ENCODE measurements around the gene C5orf63. TPM values are rescaled to one million over a fixed set of nuclear protein-coding genes. Genes with fewer than 3 reads are reported as not detected.

The C5orf63 gene
- total RNA-seq, 1 donor from 2014 or later: 5.1 TPM

DNA sequence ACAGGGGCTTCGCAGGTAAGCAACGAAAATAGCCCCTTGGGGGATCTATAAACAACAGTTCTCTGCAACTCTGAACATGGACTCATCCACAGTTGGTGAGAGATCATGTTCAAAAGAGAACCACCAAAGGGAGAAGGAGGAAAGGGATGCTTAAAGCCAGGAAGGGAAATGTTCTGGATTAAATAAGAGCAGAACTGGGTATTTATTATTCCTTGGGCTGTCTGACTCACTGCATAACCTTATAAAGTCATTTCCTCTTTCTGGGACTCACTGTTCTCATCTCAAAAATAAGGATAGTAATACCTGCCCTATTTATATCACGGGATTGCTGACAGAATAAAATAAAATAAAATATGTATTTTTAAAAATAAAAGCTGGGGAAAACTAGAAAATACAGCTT is 31.7 kb downstream of the C5orf63 start:
- TF ChIP-seq, protein P1, sequence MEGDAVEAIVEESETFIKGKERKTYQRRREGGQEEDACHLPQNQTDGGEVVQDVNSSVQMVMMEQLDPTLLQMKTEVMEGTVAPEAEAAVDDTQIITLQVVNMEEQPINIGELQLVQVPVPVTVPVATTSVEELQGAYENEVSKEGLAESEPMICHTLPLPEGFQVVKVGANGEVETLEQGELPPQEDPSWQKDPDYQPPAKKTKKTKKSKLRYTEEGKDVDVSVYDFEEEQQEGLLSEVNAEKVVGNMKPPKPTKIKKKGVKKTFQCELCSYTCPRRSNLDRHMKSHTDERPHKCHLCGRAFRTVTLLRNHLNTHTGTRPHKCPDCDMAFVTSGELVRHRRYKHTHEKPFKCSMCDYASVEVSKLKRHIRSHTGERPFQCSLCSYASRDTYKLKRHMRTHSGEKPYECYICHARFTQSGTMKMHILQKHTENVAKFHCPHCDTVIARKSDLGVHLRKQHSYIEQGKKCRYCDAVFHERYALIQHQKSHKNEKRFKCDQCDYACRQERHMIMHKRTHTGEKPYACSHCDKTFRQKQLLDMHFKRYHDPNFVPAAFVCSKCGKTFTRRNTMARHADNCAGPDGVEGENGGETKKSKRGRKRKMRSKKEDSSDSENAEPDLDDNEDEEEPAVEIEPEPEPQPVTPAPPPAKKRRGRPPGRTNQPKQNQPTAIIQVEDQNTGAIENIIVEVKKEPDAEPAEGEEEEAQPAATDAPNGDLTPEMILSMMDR (conservative IDR thresholded peaks at IDR 0.05): no peak
- Mint-ChIP-seq H3K27me3 (peaks cover 9% of the 10 kb centered on the region), H3K4me3 (no peak overlapping the region), H3K9me3 (no peaks in the 10 kb centered on the region), H3K36me3 (no peaks in the 10 kb centered on the region), H3K4me1 (ENCODE audit: unreplicated experiment) (peaks cover 8% of the 10 kb centered on the region), H3K27ac (no peak overlapping the region)
- DNase-seq (ENCODE audit: extremely low spot score, unreplicated experiment): no peak

DNA sequence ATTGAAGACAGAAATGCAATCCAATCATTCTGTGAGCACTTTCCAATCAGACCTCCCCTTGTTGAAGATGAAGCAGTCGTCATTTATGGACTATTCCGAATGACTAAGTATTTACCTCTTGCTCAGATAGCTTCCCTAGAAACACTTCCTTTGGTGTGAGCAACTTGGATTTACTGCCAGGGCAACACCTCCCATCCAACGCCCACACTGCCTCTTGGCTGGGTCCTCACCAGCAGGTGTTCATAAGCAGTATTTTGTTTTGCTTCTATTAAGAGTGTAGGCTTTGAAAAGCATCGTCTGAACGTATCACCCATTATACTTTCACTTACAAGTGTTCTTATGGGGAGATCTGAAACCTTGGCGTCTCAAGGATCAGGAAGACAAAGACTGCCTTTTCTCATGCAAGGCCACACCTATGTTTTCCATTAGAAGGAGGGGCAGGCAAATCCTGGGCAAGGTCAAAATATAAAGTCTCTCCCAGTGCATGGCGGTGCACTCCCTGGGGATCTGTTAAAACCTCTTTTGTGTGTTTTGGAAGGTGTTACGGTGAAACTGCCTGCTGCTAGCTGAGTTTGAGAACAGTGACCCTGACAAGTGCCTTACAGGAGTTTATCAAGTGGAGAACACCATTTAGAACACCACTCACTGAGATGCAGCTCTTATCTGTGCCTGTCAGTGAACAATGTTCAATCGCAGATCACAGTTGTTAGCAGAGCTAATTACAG is 32.3 kb downstream of the C5orf63 start:
- Mint-ChIP-seq H3K9me3 (no peaks in the 10 kb centered on the region), H3K36me3 (no peaks in the 10 kb centered on the region), H3K4me1 (ENCODE audit: unreplicated experiment) (peaks cover 8% of the 10 kb centered on the region), H3K27ac (no peak overlapping the region), H3K4me3 (no peak overlapping the region), H3K27me3 (peaks cover 13% of the 10 kb centered on the region)
- TF ChIP-seq, protein P1 (conservative IDR thresholded peaks at IDR 0.05): no peak
- no peak for DNase-seq (ENCODE audit: extremely low spot score, unreplicated experiment)

DNA sequence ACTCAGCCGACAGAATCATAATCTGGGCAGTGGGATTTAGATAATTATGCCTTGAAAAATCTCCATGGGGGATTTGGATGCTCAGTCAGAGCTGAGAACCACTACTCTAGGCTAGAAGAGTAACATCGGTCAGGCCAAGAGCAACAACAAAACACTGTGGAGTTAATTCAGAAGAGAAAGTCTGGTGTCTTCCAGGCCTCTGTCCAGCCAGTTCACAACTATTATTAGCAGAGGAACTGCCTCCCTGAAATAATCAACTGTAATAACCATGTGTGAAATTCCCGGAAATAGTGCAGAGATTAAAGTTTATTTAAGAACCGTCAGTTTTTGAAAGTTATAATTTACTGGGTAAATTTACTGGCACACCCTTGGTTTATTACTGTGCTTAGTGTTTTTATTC is 34.8 kb downstream of the C5orf63 start:
- TF ChIP-seq, protein P1 (conservative IDR thresholded peaks at IDR 0.05): no peak
- H3K4me3 Mint-ChIP-seq: no peak overlapping the region
- H3K36me3 Mint-ChIP-seq: no peaks in the 10 kb centered on the region
- H3K9me3 Mint-ChIP-seq: no peaks in the 10 kb centered on the region
- H3K27ac Mint-ChIP-seq: no peak overlapping the region
- H3K27me3 Mint-ChIP-seq: peaks cover 29% of the 10 kb centered on the region
- DNase-seq (ENCODE audit: extremely low spot score, unreplicated experiment): no peak
- H3K4me1 Mint-ChIP-seq (ENCODE audit: unreplicated experiment): peaks cover 8% of the 10 kb centered on the region

DNA sequence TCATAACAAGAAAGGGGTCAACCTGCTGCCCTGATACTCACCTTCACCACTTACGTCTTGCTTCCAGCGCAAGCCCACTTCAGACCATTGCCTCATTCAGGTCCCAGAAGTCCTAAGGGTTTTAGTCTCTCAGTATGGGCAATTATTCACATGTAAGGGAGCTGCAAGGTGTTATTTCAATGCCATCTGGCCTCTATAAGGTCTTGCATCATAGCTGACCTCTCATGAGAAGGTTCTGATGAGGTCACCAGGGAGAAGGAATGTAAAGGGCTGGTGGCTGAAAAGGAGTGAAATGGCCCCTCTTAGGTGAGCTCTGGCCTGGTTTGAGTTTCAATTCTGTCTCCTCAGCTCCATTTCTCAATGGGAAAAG is 41.5 kb downstream of the C5orf63 start:
- Mint-ChIP-seq H3K4me3 (peak overlapping the region; percentile 92), H3K9me3 (no peaks in the 10 kb centered on the region), H3K4me1 (ENCODE audit: unreplicated experiment) (peaks cover 10% of the 10 kb centered on the region), H3K27ac (peak overlapping the region; percentile 61), H3K27me3 (peaks cover 59% of the 10 kb centered on the region), H3K36me3 (no peaks in the 10 kb centered on the region)
- DNase-seq (ENCODE audit: extremely low spot score, unreplicated experiment): no peak
- TF ChIP-seq, protein P1 (conservative IDR thresholded peaks at IDR 0.05): no peak

DNA sequence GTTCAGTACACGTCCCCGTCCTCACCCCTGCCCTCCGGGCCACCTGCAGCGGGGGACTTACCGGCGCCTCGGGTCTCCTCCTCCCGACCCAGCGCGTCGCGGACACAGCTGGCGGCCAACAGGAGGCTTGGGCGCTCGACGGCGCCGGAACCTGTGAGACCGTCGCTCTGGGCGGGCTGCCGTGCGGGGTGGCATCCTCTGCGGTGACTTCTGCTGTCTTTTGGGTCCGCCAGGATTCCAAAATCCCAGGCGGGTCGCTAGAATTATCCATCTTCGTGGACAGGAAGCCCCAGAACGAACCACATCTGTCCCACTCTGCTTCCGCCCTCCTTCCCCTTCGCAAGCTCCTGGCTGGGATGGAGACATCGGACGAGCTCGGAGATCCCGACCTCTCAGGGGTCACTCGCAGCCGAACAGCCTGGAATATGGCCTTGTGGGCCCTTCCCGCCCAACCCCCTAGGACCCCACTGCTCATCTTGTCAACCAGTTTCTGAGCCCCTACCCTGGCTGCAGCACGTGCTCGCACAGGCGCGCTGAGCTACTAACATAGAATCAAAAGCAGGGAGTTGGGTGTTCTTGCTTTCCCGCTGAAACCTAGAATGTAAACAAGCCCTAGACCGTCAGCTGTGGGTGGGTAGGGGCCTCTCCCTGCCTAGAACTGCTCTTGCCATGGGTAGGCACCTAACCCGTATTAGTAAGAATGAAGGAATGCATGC is 42.0 kb downstream of the C5orf63 start:
- peaks cover 10% of the 10 kb centered on the region for H3K4me1 Mint-ChIP-seq (ENCODE audit: unreplicated experiment)
- no peak for DNase-seq (ENCODE audit: extremely low spot score, unreplicated experiment)
- peak overlapping the region; percentile 61 for H3K27ac Mint-ChIP-seq
- peaks cover 63% of the 10 kb centered on the region for H3K27me3 Mint-ChIP-seq
- peak overlapping the region; percentile 92 for H3K4me3 Mint-ChIP-seq
- TF ChIP-seq, protein P1 (conservative IDR thresholded peaks at IDR 0.05): no peak
- no peaks in the 10 kb centered on the region for H3K9me3 Mint-ChIP-seq
- H3K36me3 Mint-ChIP-seq: no peaks in the 10 kb centered on the region

Data from type B pancreatic cell (in vitro differentiated cells).